WTC11 (cell line): ENCODE data around the gene DRGX.

Experiments
- CDX4 ChIP-seq: fragments of 250-450 bp; sonication (Bioruptor Pico); IDR thresholded peaks from 2 replicates; pipeline ENCODE4 v1.9.0; 2021; ENCODE audit warnings: moderate library complexity, mild to moderate bottlenecking, inconsistent platforms, borderline replicate concordance
- CREB1 ChIP-seq: sonication (generic); formaldehyde crosslinking; IDR thresholded peaks from 2 replicates; pipeline ENCODE4 v1.8.0; 2023; ENCODE audit warnings: mild to moderate bottlenecking, missing genetic modification reagents
- CTCF ChIP-seq: fragments of 200-600 bp; IDR thresholded peaks from 2 replicates; pipeline ENCODE4 v1.8.0; 2022; ENCODE audit warnings: antibody characterized with exemption
- ETV6 ChIP-seq: sonication (generic); formaldehyde crosslinking; IDR thresholded peaks from 2 replicates; pipeline ENCODE4 v1.8.1; 2022; ENCODE audit warnings: mild to moderate bottlenecking, missing genetic modification reagents
- IRF2 ChIP-seq: sonication (generic); formaldehyde crosslinking; IDR thresholded peaks from 2 replicates; pipeline ENCODE4 v1.8.0; 2022; ENCODE audit warnings: low read depth, missing genetic modification reagents, borderline replicate concordance
- SMAD3 ChIP-seq: sonication (generic); formaldehyde crosslinking; IDR thresholded peaks from 2 replicates; pipeline ENCODE4 v1.8.0; 2022; ENCODE audit warnings: missing genetic modification reagents, mild to moderate bottlenecking, borderline replicate concordance
- TCF7 ChIP-seq: sonication (generic); formaldehyde crosslinking; IDR thresholded peaks from 2 replicates; pipeline ENCODE4 v1.8.0; 2022; ENCODE audit warnings: mild to moderate bottlenecking, low read depth, missing genetic modification reagents, moderate library complexity
- USF2 ChIP-seq: sonication (generic); formaldehyde crosslinking; IDR thresholded peaks from 2 replicates; pipeline ENCODE4 v1.8.1; 2023; ENCODE audit warnings: mild to moderate bottlenecking, missing genetic modification reagents, moderate library complexity

- TF ChIP-seq CTCF (no peak), CREB1 (CRISPR knock-in tag) (no peak), TCF7 (CRISPR knock-in tag) (no peak), USF2 (no peak), SMAD3 (CRISPR knock-in tag) (no peak), CDX4 (no peak), IRF2 (no peak), ETV6 (CRISPR knock-in tag) (no peak)
Measured at GRCh38 chr10:49318755-49319154, 77.1 kb downstream of the DRGX start.
